HG03521 (cell line): Measurements from ENCODE around the gene DSCAM.
"Not testable (repeated sequence)": the region's sequence is repeated elsewhere in the genome, so short reads cannot be mapped to it uniquely, and the experiment has no call there.

Source experiments
- ATAC-seq: cut with Tn5 transposase; IDR thresholded peaks from one replicate; pipeline ENCODE4 v1.9.1; 2021; ENCODE audit warnings: mild to moderate bottlenecking, moderate library complexity; ENCODE audit not compliant: unreplicated experiment

DSCAM gene

DNA sequence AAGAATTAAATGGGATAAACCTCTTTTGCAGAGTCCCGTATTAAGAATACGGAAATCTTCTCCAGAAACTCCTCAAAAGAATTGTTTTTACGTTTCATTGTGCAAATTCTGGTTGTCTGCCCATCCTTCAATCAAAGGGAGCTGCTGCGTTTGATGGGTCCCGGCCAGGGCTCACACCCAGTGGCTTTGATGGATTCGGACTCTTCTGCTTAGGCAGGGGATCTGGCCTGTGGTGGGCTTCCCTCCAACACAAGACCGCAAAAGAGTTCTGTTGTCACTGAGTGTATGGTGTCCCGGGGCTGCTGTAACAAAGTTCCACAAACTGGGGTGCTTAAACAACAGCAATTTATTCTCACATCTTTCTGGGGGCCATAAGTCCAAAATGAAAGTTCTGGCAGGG is 577.7 kb downstream of the DSCAM start:
- ATAC-seq = no peak

DNA sequence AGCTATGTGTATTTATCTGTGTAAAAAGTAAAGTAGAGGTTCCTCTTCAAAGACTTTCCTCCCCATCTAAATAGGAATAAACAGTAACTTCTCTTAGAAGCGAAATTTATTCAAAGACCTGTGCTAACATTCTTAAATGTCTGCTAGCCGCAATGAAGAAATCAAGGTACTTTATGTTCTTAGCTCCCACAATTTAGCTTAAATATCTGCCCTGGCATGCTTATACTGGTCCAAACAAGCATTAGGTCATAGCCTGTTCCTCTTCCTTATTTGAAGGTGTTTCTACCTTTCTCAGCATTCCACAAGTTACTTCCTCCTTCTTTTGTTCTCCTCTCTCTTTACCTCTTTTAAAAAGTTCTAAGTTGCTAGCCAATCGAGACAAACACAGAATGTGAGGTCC is 588.5 kb downstream of the DSCAM start:
- not testable (repeated sequence) for ATAC-seq

DNA sequence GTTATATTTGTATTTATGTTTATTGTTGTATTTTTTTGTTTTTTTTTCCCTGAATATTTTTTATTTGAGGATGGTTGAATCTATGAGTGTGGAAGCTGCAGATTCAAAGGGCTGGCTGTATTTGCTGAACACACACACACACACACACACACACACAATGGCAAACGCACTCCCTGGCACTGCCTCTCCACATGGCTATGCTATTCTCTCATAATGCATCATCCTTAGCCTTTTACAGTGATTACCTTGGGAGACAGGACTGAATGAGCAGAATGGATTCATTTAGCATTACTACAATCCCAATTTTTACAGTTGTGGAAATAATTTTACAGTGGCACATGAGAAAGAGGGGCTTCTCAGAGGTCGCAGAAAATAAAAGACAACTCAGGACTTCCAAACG is 589.6 kb downstream of the DSCAM start:
- ATAC-seq = no peak

DNA sequence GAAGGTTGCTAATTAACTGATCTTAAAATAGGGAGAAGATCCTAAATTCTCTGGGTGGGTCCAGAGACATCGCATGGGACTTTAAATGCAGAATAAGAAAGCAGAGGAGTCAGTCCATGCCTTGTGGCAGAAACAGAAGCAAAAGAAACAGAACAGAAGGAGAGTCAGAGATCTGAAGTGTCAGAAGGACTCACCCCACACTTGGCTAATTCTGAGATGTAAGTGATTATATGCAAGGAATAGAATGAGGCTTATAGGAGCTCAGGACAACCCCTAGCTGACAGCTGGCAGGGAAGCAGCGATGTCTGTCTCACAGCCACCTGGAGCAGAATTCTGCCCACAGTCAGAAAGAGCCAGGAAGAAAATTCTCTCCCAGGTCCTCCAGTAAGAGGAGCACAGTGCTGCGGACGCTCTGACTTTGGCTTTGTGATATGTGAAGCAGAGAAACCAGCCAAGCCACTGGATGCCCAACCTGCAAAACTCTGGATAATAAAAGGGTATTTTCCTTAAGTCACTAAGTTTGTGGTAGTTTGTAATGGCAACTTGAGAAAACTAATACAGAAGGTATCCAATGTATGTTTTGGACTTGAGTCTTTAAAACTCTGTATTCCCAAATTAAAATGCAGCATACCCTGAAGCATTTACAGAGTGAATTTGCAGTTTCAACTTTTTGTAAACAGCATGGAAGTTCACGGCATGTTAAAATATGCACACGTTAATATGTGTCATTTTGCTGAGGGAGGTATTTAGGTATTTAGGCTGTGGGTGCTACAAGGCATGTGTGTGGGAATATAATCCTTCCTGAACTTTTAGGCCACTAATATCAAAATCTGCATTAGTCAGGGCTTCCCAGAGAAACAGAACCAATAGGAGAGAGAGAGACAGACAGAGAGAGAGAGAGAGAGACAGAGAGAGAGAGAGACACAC is 591.2 kb downstream of the DSCAM start:
- ATAC-seq = no peak

DNA sequence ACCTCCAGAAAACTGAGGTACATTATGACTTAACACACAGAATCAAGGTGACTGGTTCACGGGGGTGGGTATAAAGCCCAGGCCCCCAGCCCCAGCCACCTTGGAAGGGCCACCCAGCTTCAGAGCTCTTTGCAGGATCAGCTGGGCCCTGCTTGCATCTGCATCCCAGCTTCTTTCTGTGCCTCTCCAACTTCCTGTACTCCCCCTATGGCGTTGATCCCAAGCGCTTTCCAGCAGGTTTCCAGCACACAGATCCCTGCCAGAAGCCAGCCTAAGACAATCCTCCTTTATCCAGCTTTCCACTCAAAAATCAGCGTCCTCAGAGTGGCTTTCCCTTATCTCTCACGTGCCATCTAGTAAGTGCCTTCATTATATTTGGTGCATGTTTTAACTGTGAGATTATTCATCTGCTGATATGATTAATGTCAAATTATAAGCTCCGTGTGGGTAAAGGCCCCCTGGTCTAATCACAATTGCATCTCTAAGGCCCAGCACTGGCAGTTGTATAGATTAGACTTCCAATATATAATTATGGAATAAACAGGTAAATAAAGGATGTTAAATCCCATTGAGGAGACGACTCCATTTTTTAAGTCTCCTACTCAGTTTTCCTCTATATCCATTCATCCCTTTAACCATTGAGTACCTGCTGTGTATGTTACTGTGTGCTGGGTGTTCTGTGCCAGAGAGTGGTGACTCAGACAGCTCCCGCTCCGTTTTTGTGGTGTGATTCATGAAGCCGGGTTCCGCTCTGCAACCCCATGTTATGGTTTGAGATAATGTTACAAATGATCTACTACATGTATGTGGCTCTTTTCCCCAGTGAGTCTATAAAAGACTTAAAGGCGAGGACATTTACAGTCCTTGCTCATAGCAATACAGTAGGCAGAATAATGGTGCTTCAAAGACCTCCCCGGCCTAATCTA is 592.2 kb downstream of the DSCAM start:
- no peak for ATAC-seq

DNA sequence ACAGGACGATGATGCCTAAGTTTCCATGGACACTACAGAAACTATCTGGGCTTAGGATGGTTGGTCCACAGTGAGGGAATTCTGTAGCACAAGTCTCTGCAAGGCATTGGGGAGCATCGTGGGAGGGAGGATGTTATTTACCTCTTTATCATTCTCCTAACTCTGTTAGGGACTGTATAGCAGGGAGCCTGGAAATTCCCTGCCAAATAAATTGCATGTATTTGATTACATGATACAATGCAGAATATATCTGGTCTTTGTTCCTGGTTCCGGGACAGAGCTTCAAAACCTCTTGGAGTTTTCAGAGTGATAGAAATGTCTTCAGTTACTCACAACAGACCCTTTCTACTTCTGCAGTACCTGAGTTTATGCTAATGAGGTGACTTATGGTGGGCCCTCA is 593.8 kb downstream of the DSCAM start:
- ATAC-seq = no peak

DNA sequence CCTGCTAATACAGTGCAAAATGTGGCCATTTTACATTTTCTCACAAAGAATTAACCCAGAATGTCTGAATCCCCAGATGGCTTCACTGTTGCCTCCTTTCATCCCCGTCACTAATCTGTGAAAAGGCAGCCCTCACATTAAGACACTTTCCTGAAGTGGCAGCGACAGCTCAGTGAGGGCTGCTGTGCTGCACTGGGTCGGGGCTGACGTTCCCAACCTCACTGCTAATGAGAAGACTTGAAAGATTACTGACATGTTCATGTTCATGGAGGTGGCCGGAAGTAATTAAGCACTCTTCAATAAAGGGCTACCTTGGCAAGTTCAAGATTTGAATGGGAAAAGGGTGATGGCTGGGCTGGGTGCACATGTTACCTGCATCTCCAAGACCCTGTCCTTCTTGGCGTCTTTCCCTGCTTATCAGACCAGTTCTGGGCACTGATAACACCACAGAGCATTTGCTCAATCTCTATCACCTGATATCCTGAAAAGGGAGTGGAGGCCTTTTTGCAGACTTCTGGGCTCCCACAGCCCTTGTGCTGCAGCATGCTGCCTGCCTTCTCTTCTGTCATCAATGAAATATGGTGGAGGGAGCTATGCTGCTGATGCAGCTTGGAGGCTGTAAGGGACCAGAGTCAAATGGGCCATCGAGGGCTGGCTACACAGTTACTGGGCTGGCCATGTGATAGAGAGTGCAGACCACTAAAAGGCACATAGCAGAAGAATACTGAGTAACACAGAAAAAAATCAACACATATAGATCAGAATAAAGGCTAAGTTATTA is 596.3 kb downstream of the DSCAM start:
- no peak for ATAC-seq

DNA sequence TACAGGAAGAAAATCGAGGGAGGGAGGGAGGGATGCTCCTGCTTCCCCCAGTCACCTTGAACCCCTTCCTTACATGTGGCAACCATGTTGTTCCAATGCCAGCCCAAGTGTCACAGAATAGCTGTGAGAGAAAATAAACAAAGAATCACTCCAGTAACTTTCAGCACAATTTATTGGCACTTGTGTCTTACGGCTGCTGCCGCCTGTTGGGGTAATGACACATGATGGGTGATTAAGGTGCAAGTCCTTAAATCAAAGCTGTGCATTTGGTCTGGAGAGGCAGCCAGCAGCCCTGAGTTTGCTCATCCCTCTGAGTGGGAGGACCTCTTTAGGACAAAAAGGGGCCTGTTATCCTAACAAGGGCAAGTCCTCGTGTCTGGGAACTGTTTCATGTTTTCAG is 602.0 kb downstream of the DSCAM start:
- no peak for ATAC-seq

DNA sequence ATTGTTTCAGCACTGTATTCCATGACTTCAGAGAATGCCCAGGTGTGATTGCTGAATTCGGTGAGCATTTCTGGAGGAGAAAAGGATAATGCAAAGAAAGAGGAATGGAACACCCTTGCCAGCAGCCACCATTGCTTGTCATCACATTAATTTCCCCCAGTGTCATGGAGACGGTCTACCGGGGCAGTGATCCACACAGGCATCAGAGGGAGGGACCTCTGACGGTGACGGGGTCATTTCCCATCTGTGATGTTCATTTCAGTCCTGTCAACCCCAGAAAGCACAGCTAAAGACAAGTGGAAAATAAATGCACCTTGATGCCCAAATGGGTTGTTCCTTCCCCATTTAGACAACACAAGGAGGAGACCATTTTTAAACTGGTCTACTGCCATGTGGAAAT is 603.3 kb downstream of the DSCAM start:
- ATAC-seq = no peak

DNA sequence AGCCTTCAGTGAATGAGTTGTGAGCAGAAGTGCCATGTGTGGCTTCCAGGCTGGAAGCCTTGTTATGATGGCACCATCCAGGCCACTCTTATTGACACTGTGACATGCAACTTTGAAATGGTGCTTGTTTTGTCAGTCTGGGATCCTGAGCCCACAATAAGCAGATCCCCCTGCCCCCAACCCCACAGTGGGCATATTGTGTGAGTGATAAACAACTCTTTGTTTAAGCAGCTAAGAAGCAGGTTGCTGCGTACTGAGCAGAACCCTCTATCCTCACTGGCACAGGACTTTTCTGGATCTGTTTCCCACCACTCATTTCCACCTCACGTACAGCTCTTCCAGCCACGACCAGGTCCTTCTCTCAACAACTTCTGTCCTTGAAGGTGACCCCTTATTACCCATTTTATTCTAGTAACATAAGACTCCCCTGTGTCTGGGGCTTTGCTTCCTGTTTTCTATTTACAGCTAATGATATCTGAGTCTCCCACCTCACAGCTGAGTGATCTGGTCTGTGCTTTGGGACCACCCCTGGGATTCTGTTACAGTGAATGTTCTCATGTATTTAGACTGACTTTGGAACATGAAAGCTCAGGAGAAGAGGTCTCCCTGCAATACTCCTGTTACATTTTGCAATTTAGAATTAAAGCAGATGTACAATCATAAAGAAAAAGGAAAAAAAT is 604.2 kb downstream of the DSCAM start:
- no peak for ATAC-seq

DNA sequence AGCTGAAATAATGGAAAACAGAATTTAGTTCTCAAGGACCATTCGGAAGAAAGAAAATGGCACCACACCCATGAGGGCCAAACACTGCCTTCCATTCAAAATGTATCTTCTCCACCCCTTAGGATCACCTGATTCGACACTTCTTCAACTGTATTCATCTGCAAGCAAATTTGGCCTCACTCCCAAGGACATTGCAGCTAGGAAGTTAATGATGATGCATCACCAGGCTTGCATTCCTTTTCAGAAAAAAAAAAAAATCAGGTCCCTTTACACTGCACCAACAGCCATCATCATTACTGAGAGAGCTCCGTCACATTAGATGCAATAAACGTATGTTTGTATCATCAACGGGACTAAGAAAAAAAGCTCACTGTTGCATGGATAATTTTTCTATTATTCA is 611.4 kb downstream of the DSCAM start:
- ATAC-seq = no peak

DNA sequence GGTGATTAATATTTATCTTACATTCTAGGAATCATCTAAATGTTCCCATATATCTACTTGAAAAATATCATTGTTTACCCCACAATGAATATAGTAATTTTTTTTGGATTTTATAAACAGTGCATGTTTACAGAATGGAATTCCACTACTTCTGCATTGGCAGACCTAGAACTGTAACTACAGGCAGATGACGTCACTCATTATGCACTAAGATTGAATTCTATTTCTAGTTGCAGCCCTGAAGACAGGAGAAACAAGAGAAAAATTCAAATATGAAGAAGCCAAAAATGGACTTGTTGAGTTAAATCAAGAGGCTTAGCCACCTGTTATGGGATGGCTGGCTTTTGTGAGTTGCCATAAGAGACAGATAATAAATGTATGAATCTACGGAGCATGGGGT is 615.0 kb downstream of the DSCAM start:
- ATAC-seq = no peak

DNA sequence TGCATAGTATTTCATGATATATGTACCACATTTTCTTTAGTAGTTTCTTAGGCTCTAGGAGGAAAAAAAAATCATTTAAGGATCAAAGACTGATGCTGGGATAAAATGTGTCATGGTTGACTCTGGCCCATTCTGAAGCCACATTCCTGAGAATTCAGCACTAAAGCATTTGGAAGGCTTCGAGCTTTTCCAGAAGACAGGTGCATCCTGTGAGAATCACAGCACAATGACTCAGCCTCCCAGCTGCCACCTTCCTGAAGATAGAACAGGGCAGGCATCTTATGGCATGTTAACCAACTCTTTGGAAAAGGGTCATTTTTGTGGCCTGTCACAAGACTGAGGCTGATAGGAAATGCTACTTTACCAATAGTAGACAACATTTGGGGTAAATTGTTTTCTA is 619.9 kb downstream of the DSCAM start:
- ATAC-seq = no peak

DNA sequence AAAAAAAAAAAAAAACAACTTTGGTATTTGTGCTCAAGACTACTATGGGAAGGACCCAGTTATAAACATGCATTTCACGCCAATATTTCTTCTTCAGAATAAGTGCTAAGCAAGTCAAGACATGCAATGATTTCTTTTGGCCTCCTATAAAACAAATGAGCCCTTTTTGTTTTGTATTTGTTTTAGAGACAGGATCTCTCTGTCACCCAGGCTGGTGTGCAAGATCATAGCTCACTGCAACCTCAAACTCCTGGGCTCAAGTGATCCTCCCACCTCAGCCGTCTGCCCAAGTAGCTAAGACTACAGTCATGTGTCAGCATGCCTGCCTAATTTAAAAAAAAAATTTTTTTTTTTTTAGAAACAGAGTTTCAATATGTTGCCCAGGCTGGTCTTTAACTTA is 631.0 kb downstream of the DSCAM start:
- ATAC-seq = no peak

DNA sequence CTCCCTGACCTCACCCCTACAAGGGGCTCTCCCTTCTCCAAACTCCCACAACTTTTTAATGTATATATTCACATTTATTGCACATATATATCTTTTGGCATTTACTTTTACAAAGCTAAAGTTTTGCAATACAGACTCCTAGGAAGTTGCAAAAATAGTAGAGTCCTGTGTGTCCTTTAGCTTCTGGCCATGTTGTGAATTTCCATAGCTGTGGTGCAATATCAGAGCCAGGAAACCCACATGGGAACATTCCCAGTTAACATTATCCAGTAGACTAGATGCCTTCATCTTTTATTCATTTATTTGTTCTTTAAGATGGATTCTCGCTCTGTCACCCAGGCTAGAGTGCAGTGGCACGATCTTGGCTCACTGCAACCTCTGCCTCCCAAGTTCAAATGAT is 636.7 kb downstream of the DSCAM start:
- ATAC-seq = no peak

DNA sequence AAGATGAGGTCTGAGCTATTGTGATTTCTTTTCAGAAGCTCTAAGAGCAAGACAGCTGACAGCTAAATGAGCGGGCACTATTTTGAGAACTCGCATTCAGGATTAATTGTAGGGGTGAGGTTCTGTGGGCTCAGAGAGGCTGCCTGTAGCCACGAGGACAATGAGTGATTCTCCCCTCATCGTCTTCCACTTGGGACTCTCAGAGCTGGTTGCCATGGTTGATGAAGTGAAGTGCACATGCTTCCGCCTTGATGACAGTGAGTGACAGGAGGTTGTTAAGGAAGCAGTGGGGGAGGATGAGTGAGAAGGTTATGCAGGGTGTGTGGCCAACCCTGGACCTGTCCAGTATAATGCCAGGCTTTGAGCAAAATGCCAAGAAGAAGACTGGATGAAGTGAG is 638.0 kb downstream of the DSCAM start:
- no peak for ATAC-seq

DNA sequence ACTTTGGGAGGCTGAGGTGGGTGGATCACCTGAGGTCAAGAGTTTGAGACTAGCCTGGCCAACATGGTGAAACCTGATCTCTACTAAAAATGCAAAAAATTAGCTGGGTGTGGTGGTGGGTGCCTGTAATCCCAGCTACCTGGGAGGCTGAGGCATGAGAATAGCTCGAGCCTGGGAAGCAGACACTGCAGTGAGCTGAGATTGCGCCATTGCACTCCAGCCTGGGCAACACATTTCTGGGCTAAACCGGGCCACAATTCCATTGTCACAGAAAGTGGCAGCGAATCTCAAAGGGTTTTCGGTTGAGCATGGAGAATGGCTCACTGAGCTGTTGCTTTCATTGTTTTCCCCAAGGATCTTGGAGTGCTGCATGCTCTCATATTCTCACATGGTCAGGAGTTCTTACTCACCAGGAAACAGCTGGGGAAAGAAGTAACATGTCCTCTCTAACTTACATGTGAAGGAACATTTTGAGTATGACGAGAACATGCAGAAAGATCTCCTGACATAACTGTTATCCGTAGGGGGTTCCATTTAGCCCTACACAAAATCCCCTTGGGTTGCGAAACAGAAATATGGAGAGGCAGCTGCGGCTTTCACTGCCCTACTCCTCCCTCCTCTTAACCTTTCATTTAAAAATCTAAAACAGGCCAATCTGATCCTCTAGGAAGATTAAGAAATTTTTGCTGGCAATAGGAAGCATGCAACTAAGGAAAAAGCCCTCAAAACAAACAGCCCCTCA is 638.6 kb downstream of the DSCAM start:
- ATAC-seq = no peak

DNA sequence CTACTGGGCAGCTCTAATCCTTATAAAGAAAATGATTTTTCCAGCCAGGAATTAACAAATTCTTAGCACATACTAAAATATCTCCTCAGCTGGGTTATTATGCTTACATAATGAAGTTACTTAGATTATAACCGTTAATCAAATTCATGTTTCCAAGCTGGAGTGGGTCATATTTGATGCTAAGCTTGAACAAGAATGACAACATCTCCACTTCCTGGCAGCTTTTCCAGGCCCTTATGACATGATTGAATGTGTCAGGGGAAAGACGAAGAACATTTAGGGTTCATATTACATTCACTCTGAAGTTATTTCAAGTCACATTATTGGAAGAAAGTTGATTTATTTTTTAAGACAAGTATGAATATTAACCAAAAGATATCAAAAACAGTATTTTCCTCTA is 646.0 kb downstream of the DSCAM start:
- no peak for ATAC-seq

DNA sequence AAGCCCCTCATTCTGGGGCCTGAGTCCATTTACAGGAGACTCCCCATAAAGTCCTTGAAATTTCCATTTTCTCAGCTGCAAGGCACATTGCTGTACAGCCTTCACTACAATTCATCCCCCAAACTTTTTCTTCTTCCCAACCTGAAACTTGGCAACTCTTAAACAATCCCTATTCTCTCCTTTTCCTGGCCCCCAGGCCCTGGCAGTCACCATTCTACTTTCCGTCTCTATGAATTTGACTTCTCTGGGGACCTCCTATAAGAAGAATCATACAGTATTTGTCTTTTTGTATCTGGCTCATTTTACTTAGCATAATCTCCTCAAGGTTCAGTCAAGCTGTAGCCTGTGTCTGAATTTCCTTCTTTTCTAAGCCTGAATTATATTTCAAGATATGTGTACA is 646.8 kb downstream of the DSCAM start:
- ATAC-seq = no peak
